ENCODE data around the gene TTC5. TPM values are rescaled to one million over a fixed set of nuclear protein-coding genes. Genes with fewer than 3 reads are reported as not detected.
"Not testable (repeated sequence)": the region's sequence is repeated elsewhere in the genome, so short reads cannot be mapped to it uniquely, and the experiment has no call there.

TTC5 gene
- total RNA-seq, 2 donors from 2014 or later: 27.4 to 27.7 TPM

GRCh38 chr14:20277409-20277808, 28.3 kb downstream of the TTC5 start:
- Mint-ChIP-seq H3K36me3 (peaks cover 33% of the 10 kb centered on the region), H3K27ac (no peak overlapping the region), H3K9me3 (peaks cover under 1% of the 10 kb centered on the region), H3K27me3 (no peaks in the 10 kb centered on the region), H3K4me1 (ENCODE audit: low read depth in 2 of 2) (peaks cover 0 to 7% of the 10 kb centered on the region in 2 donors), H3K4me3 (no peak overlapping the region)
- DNase-seq (ENCODE audit: low spot score): no peak
- ATAC-seq: no peak

- no peak for DNase-seq (ENCODE audit: low spot score)
- Mint-ChIP-seq H3K9me3 (peaks cover 9% of the 10 kb centered on the region), H3K4me3 (no peak overlapping the region), H3K4me1 (ENCODE audit: low read depth in 2 of 2) (no peaks in the 10 kb centered on the region), H3K27me3 (no peaks in the 10 kb centered on the region), H3K27ac (no peak overlapping the region), H3K36me3 (peaks cover 31% of the 10 kb centered on the region)
- no peak for ATAC-seq
Measured at GRCh38 chr14:20274062-20274461, 31.7 kb downstream of the TTC5 start.

GRCh38 chr14:20264361-20264760, 41.4 kb downstream of the TTC5 start:
- DNase-seq (ENCODE audit: low spot score); H3K4me3 Mint-ChIP-seq; H3K4me1 Mint-ChIP-seq (ENCODE audit: low read depth in 2 of 2); H3K27me3 Mint-ChIP-seq; H3K9me3 Mint-ChIP-seq; H3K36me3 Mint-ChIP-seq; H3K27ac Mint-ChIP-seq; ATAC-seq: not testable (repeated sequence)

- ATAC-seq (no peak), DNase-seq (ENCODE audit: low spot score) (no peak)
- Mint-ChIP-seq H3K27ac (no peak overlapping the region), H3K4me1 (ENCODE audit: low read depth in 2 of 2) (no peaks in the 10 kb centered on the region), H3K9me3 (no peaks in the 10 kb centered on the region), H3K27me3 (no peaks in the 10 kb centered on the region), H3K4me3 (no peak overlapping the region), H3K36me3 (no peaks in the 10 kb centered on the region)
Measured at GRCh38 chr14:20262642-20263128, 43.1 kb downstream of the TTC5 start.

GRCh38 chr14:20247646-20248246, 58.0 kb downstream of the TTC5 start:
- Mint-ChIP-seq H3K27me3 (peaks cover 0 to 3% of the 10 kb centered on the region in 2 donors), H3K36me3 (peaks cover 8% of the 10 kb centered on the region), H3K4me1 (ENCODE audit: low read depth in 2 of 2) (no peaks in the 10 kb centered on the region), H3K9me3 (peaks cover 8% of the 10 kb centered on the region), H3K4me3 (no peak overlapping the region), H3K27ac (no peak overlapping the region)
- no peak for ATAC-seq
- DNase-seq (ENCODE audit: low spot score): no peak

Other genes starting within 250 kb of the TTC5 start
- not detected for gene OR4L1, start 245.9 kb downstream of the TTC5 start, total RNA-seq
- not detected for gene OR4K17, start 195.2 kb downstream of the TTC5 start, total RNA-seq
- gene OR4N5, start 167.1 kb downstream of the TTC5 start, total RNA-seq: not detected
- gene OR11G2, start 115.1 kb downstream of the TTC5 start, total RNA-seq: not detected
- not detected for gene OR11H6, start 82.2 kb downstream of the TTC5 start, total RNA-seq
- not detected for gene OR11H7, start 77.0 kb downstream of the TTC5 start, total RNA-seq
- gene OR11H4, start 66.7 kb downstream of the TTC5 start, total RNA-seq: not detected
- gene CCNB1IP1, start 27.3 kb upstream of the TTC5 start, total RNA-seq: 10 to 100 TPM; 25.4 to 66.3 TPM
- gene PARP2, start 37.7 kb upstream of the TTC5 start, total RNA-seq: 10 to 100 TPM; 23.7 to 37.2 TPM
- 10 to 100 TPM; 38.2 to 47.6 TPM for gene TEP1, start 107.5 kb upstream of the TTC5 start, total RNA-seq
- gene KLHL33, start 130.2 kb upstream of the TTC5 start, total RNA-seq: under 1 TPM; 0.22 to 0.43 TPM
- 10 to 100 TPM; 43.1 to 78.0 TPM for gene OSGEP, start 148.9 kb upstream of the TTC5 start, total RNA-seq
- 100 to 1,000 TPM; 130 to 151 TPM for gene APEX1, start 149.3 kb upstream of the TTC5 start, total RNA-seq
- 10 to 100 TPM; 33.3 to 34.5 TPM for gene PIP4P1, start 155.5 kb upstream of the TTC5 start, total RNA-seq
- gene PNP, start 163.5 kb upstream of the TTC5 start, total RNA-seq: 100 to 1,000 TPM; 124 to 199 TPM
- gene RNASE10, start 199.6 kb upstream of the TTC5 start, total RNA-seq: under 1 TPM; 0.50 to 0.75 TPM

All from natural killer cell treated with Interleukin-12 subunit alpha and Interleukin-12 subunit beta and Interleukin-15 and Interleukin-18, amount 100 ng/mL, for 72 hours (primary cell).